Neural cell (in vitro differentiated cells): Measurements from ENCODE around the gene KLHL17. TPM values are rescaled to one million over a fixed set of nuclear protein-coding genes. Genes with fewer than 3 reads are reported as not detected.

Experiments used
- H2AFZ ChIP-seq: fragments of 200-600, 300-800 bp; sonication (generic), shearing (Covaris generic); 2 replicates; pipeline ENCODE4 v1.6.0; 2014; ENCODE audit warnings: low read depth, mild to moderate bottlenecking, antibody characterized with exemption, low read length, moderate library complexity
- H3F3A ChIP-seq: fragments of 200-600 bp; shearing (Covaris generic); 2 replicates; pipeline ENCODE4 v1.6.1; 2016; ENCODE audit warnings: mild to moderate bottlenecking, moderate library complexity, mixed read lengths, antibody characterized with exemption, low read length; ENCODE audit not compliant: insufficient read depth, poor library complexity, severe bottlenecking
- H3K27ac ChIP-seq: fragments of 200-600, 300-800 bp; sonication (generic), shearing (Covaris generic); 2 replicates; pipeline ENCODE4 v1.5.1; 2014; ENCODE audit warnings: mild to moderate bottlenecking, low read length, moderate library complexity
- H3K27me3 ChIP-seq: fragments of 300-800, 200-600 bp; sonication (generic), shearing (Covaris generic); 2 replicates; pipeline ENCODE4 v1.6.0; 2014; ENCODE audit warnings: mild to moderate bottlenecking, low read depth, low read length, moderate library complexity; ENCODE audit not compliant: insufficient read depth
- H3K36me3 ChIP-seq: fragments of 300-800, 200-600 bp; sonication (generic), shearing (Covaris generic); 2 replicates; pipeline ENCODE4 v1.5.1; 2014; ENCODE audit warnings: mild to moderate bottlenecking, antibody characterized with exemption, low read length, moderate library complexity; ENCODE audit not compliant: insufficient read depth
- H3K4me2 ChIP-seq: fragments of 300-800, 200-600 bp; sonication (generic), shearing (Covaris generic); 2 replicates; pipeline ENCODE4 v1.6.0; 2014; ENCODE audit warnings: mild to moderate bottlenecking, low read length
- H3K4me3 ChIP-seq: fragments of 300-800, 200-600 bp; sonication (generic), shearing (Covaris generic); 2 replicates; pipeline ENCODE4 v1.5.1; 2014; ENCODE audit warnings: mild to moderate bottlenecking, low read length, moderate library complexity
- H3K79me2 ChIP-seq: fragments of 200-600 bp; shearing (Covaris generic); replicated peaks from 2 replicates; pipeline ENCODE4 v1.6.0; 2014; ENCODE audit warnings: mild to moderate bottlenecking, low read length, moderate library complexity; ENCODE audit not compliant: insufficient read depth
- H3K9ac ChIP-seq: fragments of 300-800, 200-600 bp; sonication (generic), shearing (Covaris generic); 2 replicates; pipeline ENCODE4 v1.6.1; 2016; ENCODE audit warnings: mild to moderate bottlenecking, low read length, mixed read lengths
- H3K9me2 ChIP-seq: fragments of 200-600 bp; shearing (Covaris generic); 2 replicates; pipeline ENCODE4 v1.6.1; 2016; ENCODE audit warnings: mild to moderate bottlenecking, low read length, mixed read lengths; ENCODE audit not compliant: insufficient read depth
- H3K9me3 ChIP-seq: fragments of 200-600, 300-800 bp; sonication (generic), shearing (Covaris generic); 2 replicates; pipeline ENCODE4 v1.6.1; 2016; ENCODE audit warnings: mild to moderate bottlenecking, mixed run types, low read length, moderate library complexity, mixed read lengths
- H4K20me1 ChIP-seq: fragments of 200-600 bp; shearing (Covaris generic); 2 replicates; pipeline ENCODE4 v1.6.1; 2016; ENCODE audit warnings: mild to moderate bottlenecking, mixed run types; ENCODE audit not compliant: insufficient read depth
- CTCF ChIP-seq: fragments of 450-650 bp; IDR thresholded peaks from 2 replicates; pipeline ENCODE4 v1.5.1; 2014; ENCODE audit warnings: antibody characterized with exemption, mild to moderate bottlenecking, moderate library complexity; ENCODE audit not compliant: poor library complexity, severe bottlenecking
- EP300 ChIP-seq: fragments of 450-650 bp; conservative IDR thresholded peaks from 2 replicates; pipeline ENCODE4 v1.6.1; 2014; ENCODE audit warnings: antibody characterized with exemption, mild to moderate bottlenecking, moderate library complexity; ENCODE audit not compliant: poor library complexity, severe bottlenecking
- EZH2 ChIP-seq: fragments of 200-600, 300-800 bp; shearing (Covaris generic), sonication (generic); IDR thresholded peaks from 2 replicates; pipeline ENCODE4 v1.6.1; 2014; ENCODE audit warnings: antibody characterized with exemption, low read length, borderline replicate concordance, mild to moderate bottlenecking; ENCODE audit not compliant: insufficient read depth, poor library complexity, severe bottlenecking
- MXI1 ChIP-seq: fragments of 450-650 bp; conservative IDR thresholded peaks from 2 replicates; pipeline ENCODE4 v1.6.1; 2014; ENCODE audit warnings: antibody characterized with exemption, mild to moderate bottlenecking; ENCODE audit not compliant: poor library complexity, severe bottlenecking
- POLR2AphosphoS5 ChIP-seq: IDR thresholded peaks from 2 replicates; pipeline ENCODE4 v1.6.1; 2012
- RAD21 ChIP-seq: fragments of 450-650 bp; conservative IDR thresholded peaks from 2 replicates; pipeline ENCODE4 v1.6.1; 2014; ENCODE audit warnings: antibody characterized with exemption, mild to moderate bottlenecking, moderate library complexity
- REST ChIP-seq: IDR thresholded peaks from 2 replicates; pipeline ENCODE4 v1.6.1; 2012; ENCODE audit warnings: borderline replicate concordance
- SMC3 ChIP-seq: fragments of 450-650 bp; conservative IDR thresholded peaks from 2 replicates; pipeline ENCODE4 v1.6.1; 2014; ENCODE audit warnings: antibody characterized with exemption, mild to moderate bottlenecking, moderate library complexity; ENCODE audit not compliant: poor library complexity
- TAF1 ChIP-seq: IDR thresholded peaks from 2 replicates; pipeline ENCODE4 v1.6.1; 2012; ENCODE audit warnings: low read depth
- polyA plus RNA-seq: library from polyadenylated mRNA; depleted of rRNA; stranded (reverse); fragments of >200 nt; gene quantifications from 2 replicates; pipeline ENCODE4 v1.2.3, GENCODE V29; 2014

KLHL17 gene
- polyA plus RNA-seq, 1 donor from 2014 or later, result 52.3 TPM

DNA sequence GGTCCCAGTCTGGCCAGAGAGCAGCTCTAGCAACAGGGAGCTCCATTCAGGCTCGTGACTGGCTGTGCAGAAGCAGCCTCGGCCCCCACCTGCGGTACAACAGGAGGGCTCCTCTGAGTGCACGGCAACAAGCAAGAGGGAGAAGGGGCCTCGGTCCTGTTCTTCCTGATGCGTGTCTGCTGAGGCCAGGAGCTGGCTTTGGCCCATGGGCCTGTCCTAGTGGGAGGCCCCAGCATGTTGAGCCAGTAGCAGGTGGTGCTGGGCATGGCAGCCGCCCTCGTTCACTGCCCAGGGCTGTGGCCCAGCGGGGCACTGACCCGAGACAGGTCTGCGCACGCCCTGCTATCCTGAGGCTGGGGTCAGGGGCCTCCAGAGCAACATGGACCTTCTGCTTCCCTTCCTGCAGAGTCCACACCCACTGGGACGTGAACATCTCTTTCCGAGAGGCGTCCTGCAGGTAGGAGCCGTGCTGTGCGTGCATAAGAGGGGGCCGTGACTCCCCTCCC, 29.7 kb upstream of the KLHL17 start:
- Histone ChIP-seq H3K27me3 (peaks cover 62% of the 10 kb centered on the region), H3K9ac (no peak overlapping the region), H3K27ac (no peak overlapping the region), H3K4me3 (no peak overlapping the region), H3K36me3 (no peaks in the 10 kb centered on the region), H3F3A (no peaks in the 10 kb centered on the region), H4K20me1 (no peaks in the 10 kb centered on the region), H3K4me2 (no peak overlapping the region), H3K9me3 (no peaks in the 10 kb centered on the region), H3K79me2 (no peaks in the 10 kb centered on the region), H2AFZ (no peak overlapping the region), H3K9me2 (no peaks in the 10 kb centered on the region)
- TF ChIP-seq EP300 (no peak), RAD21 (no peak), CTCF (no peak), MXI1 (no peak), SMC3 (no peak), POLR2AphosphoS5 (no peak), TAF1 (no peak), REST (no peak), EZH2 (no peak)

- H3F3A ChIP-seq, result no peaks in the 10 kb centered on the region
Observed at GRCh38 chr1:931380-932172, 28.8 kb upstream of the KLHL17 start.

More at GRCh38 chr1:931380-932172, 28.8 kb upstream of the KLHL17 start:
- H3K27me3 ChIP-seq, result peaks cover 62% of the 10 kb centered on the region
- H2AFZ ChIP-seq, result no peak overlapping the region
- no peaks in the 10 kb centered on the region for H3K9me2 ChIP-seq
- no peaks in the 10 kb centered on the region for H3K36me3 ChIP-seq
- H3K9ac ChIP-seq, result no peak overlapping the region
- H3K4me2 ChIP-seq, result no peak overlapping the region
- H3K4me3 ChIP-seq, result no peak overlapping the region
- TF ChIP-seq REST, result no peak
- no peak for TF ChIP-seq EZH2
- no peak for TF ChIP-seq MXI1
- no peak for TF ChIP-seq POLR2AphosphoS5
- TF ChIP-seq RAD21, result no peak
- TF ChIP-seq CTCF, result no peak
- no peak for TF ChIP-seq SMC3
- no peak for TF ChIP-seq EP300
- TF ChIP-seq TAF1, result no peak
- H4K20me1 ChIP-seq, result no peaks in the 10 kb centered on the region
- H3K79me2 ChIP-seq, result no peaks in the 10 kb centered on the region
- H3K9me3 ChIP-seq, result no peaks in the 10 kb centered on the region
- H3K27ac ChIP-seq, result no peak overlapping the region
